SK-N-SH treated with all-trans-retinoic acid at 6 μM for 48 hours (cell line): ENCODE measurements around the gene ATRN.
"Not testable (repeated sequence)": the region's sequence is repeated elsewhere in the genome, so short reads cannot be mapped to it uniquely, and the experiment has no call there.

Source experiments
- ATAC-seq: fragments of 200-7000 bp; cut with Tn5 transposase; 3 replicates; pipeline ENCODE4 v1.9.1; 2020; ENCODE audit warnings: mild to moderate bottlenecking, moderate library complexity
- ARNTL ChIP-seq: fragments of 450-650 bp; formaldehyde crosslinking; IDR thresholded peaks from 2 replicates; pipeline ENCODE4 v1.5.0; 2020; ENCODE audit warnings: low read depth, mild to moderate bottlenecking, moderate library complexity, borderline replicate concordance
- BACH2 ChIP-seq: fragments of 250-450 bp; sonication (Bioruptor Pico); IDR thresholded peaks from 2 replicates; pipeline ENCODE4 v1.9.0; 2021; ENCODE audit warnings: mild to moderate bottlenecking, borderline replicate concordance
- CSDC2 ChIP-seq: fragments of 250-450 bp; sonication (Bioruptor Pico); IDR thresholded peaks from 2 replicates; pipeline ENCODE4 v1.5.0; 2020; ENCODE audit warnings: mild to moderate bottlenecking, moderate library complexity
- CSRNP3 ChIP-seq: fragments of 250-450 bp; sonication (Bioruptor Pico); IDR thresholded peaks from 2 replicates; pipeline ENCODE4 v1.5.1; 2021; ENCODE audit warnings: mild to moderate bottlenecking, moderate library complexity
- ESRRG ChIP-seq: fragments of 250-450 bp; sonication (Bioruptor Pico); IDR thresholded peaks from 2 replicates; pipeline ENCODE4 v1.6.1; 2021; ENCODE audit warnings: mild to moderate bottlenecking
- ISL1 ChIP-seq: fragments of 250-450 bp; sonication (Bioruptor Pico); IDR thresholded peaks from 2 replicates; pipeline ENCODE4 v2.1.2; 2022; ENCODE audit warnings: mild to moderate bottlenecking, moderate library complexity
- PPARA ChIP-seq: fragments of 250-450 bp; sonication (Bioruptor Pico); IDR thresholded peaks from 2 replicates; pipeline ENCODE4 v1.5.0; 2020; ENCODE audit warnings: mild to moderate bottlenecking, borderline replicate concordance
- RARB ChIP-seq: fragments of 250-450 bp; sonication (Bioruptor Pico); IDR thresholded peaks from 2 replicates; pipeline ENCODE4 v1.8.0; 2021; ENCODE audit warnings: mild to moderate bottlenecking, moderate library complexity
- SNAI2 ChIP-seq: fragments of 250-450 bp; sonication (Bioruptor Pico); IDR thresholded peaks from 2 replicates; pipeline ENCODE4 v1.5.0; 2020; ENCODE audit warnings: mild to moderate bottlenecking, moderate library complexity
- TCF4 ChIP-seq: fragments of 250-450 bp; sonication (Bioruptor Pico); IDR thresholded peaks from 2 replicates; pipeline ENCODE4 v1.8.0; 2021; ENCODE audit warnings: mild to moderate bottlenecking, moderate library complexity, borderline replicate concordance
- TOX ChIP-seq: fragments of 250-450 bp; sonication (Bioruptor Pico); IDR thresholded peaks from 2 replicates; pipeline ENCODE4 v1.8.0; 2021; ENCODE audit warnings: mild to moderate bottlenecking, moderate library complexity, borderline replicate concordance
- ZC3H10 ChIP-seq: fragments of 250-450 bp; sonication (Bioruptor Pico); IDR thresholded peaks from 2 replicates; pipeline ENCODE4 v1.5.1; 2021; ENCODE audit warnings: mild to moderate bottlenecking, moderate library complexity
- ZFP30 ChIP-seq: fragments of 450-650 bp; formaldehyde crosslinking; IDR thresholded peaks from 2 replicates; pipeline ENCODE4 v1.5.0; 2022; ENCODE audit warnings: mild to moderate bottlenecking, moderate library complexity
- ZNF565 ChIP-seq: fragments of 450-650 bp; formaldehyde crosslinking; conservative IDR thresholded peaks from 2 replicates; pipeline ENCODE4 v1.5.0; 2020; ENCODE audit warnings: low read depth, mild to moderate bottlenecking, moderate library complexity
- ZNF70 ChIP-seq: fragments of 450-650 bp; formaldehyde crosslinking; IDR thresholded peaks from 2 replicates; pipeline ENCODE4 v1.5.0; 2020; ENCODE audit warnings: mild to moderate bottlenecking, moderate library complexity
- ZNF8 ChIP-seq: fragments of 450-650 bp; formaldehyde crosslinking; IDR thresholded peaks from 2 replicates; pipeline ENCODE4 v1.5.0; 2020; ENCODE audit warnings: mild to moderate bottlenecking, moderate library complexity
- TF ChIP-seq, protein P1 (sequence below): fragments of 250-450 bp; sonication (Bioruptor Pico); IDR thresholded peaks from 2 replicates; pipeline ENCODE4 v1.8.0; 2020; ENCODE audit warnings: mild to moderate bottlenecking, moderate library complexity, borderline replicate concordance
- TF ChIP-seq, protein P2 (sequence below): fragments of 250-450 bp; sonication (Bioruptor Pico); IDR thresholded peaks from 2 replicates; pipeline ENCODE4 v1.5.0; 2020; ENCODE audit warnings: mild to moderate bottlenecking, moderate library complexity

The ATRN gene

GRCh38 chr20:3492669-3493068 lies 21.9 kb downstream of the ATRN start (continued):
- TF ChIP-seq CSDC2 (CRISPR knock-in tag): no peak
- no peak for TF ChIP-seq RARB (CRISPR knock-in tag)

DNA sequence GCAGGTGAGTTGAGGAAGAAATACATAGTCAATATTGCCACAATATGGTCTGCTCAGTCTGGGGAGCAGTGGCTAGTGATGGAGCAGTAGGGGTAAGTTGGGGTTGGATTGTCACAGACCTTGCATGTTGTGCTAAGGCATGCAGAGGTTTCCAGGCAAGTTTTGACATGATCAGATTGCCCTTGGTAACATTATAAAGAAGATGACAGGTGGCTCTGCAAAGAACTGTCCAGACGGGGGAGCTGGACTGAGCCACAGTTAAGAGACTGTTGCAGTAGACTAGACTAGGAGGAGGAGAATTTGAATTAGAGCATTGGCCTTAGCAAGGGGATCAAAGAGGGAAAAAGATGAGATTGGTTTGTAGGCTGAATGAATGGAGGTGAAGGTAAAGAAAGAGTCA lies 23.4 kb downstream of the ATRN start:
- TF ChIP-seq ESRRG (CRISPR knock-in tag) (no peak), PPARA (CRISPR knock-in tag) (no peak), SNAI2 (CRISPR knock-in tag) (no peak), TCF4 (CRISPR knock-in tag) (no peak), ZNF8 (no peak), ARNTL (no peak), TOX (no peak), CSRNP3 (CRISPR knock-in tag) (no peak), ZC3H10 (CRISPR knock-in tag) (no peak), ZFP30 (no peak), ZNF565 (CRISPR knock-in tag) (no peak)
- no peak for ATAC-seq

GRCh38 chr20:3502878-3503277 lies 32.1 kb downstream of the ATRN start:
- no peak for TF ChIP-seq ESRRG (CRISPR knock-in tag)
- ATAC-seq: no peak

GRCh38 chr20:3505148-3505547 lies 34.3 kb downstream of the ATRN start:
- TF ChIP-seq ZFP30 (no peak), ZNF70 (CRISPR knock-in tag) (no peak), ZC3H10 (CRISPR knock-in tag) (no peak), TCF4 (CRISPR knock-in tag) (no peak), PPARA (CRISPR knock-in tag) (no peak), ARNTL (no peak), ZNF565 (CRISPR knock-in tag) (no peak)
- TF ChIP-seq, protein P1, sequence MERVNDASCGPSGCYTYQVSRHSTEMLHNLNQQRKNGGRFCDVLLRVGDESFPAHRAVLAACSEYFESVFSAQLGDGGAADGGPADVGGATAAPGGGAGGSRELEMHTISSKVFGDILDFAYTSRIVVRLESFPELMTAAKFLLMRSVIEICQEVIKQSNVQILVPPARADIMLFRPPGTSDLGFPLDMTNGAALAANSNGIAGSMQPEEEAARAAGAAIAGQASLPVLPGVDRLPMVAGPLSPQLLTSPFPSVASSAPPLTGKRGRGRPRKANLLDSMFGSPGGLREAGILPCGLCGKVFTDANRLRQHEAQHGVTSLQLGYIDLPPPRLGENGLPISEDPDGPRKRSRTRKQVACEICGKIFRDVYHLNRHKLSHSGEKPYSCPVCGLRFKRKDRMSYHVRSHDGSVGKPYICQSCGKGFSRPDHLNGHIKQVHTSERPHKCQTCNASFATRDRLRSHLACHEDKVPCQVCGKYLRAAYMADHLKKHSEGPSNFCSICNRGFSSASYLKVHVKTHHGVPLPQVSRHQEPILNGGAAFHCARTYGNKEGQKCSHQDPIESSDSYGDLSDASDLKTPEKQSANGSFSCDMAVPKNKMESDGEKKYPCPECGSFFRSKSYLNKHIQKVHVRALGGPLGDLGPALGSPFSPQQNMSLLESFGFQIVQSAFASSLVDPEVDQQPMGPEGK (CRISPR knock-in tag): no peak

GRCh38 chr20:3509064-3509463 lies 38.2 kb downstream of the ATRN start:
- TF ChIP-seq ARNTL: no peak
- TF ChIP-seq PPARA (CRISPR knock-in tag): no peak
- TF ChIP-seq, all 23 proteins: peak for 0
- no peak for ATAC-seq

More at GRCh38 chr20:3505148-3505547, 34.3 kb downstream of the ATRN start:
- ATAC-seq: no peak

DNA sequence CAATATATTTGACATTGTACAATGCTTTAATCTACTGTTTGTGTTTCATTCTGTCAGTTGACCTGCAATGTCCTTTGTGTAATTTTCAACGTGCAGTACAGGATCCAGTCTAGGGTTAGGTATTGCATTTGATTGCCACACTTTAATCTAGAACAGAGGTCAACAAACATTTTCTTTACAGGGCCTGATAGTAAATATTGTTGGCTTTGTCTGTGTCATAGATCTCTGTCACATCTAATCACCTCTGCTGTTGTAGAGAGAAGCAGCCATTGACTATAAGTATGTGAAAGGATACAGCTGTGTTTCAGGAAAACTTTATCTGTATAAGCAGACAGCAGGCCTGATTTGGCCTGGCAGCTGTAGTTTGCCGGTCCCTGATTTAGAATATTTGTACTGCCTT lies 39.3 kb downstream of the ATRN start:
- no peak for ATAC-seq

GRCh38 chr20:3512239-3512638 lies 41.4 kb downstream of the ATRN start:
- not testable (repeated sequence) for ATAC-seq

More for the DNA sequence above, 39.3 kb downstream of the ATRN start:
- TF ChIP-seq ZNF70 (CRISPR knock-in tag): no peak
- TF ChIP-seq, protein P1 (CRISPR knock-in tag): no peak
- TF ChIP-seq, protein P2, sequence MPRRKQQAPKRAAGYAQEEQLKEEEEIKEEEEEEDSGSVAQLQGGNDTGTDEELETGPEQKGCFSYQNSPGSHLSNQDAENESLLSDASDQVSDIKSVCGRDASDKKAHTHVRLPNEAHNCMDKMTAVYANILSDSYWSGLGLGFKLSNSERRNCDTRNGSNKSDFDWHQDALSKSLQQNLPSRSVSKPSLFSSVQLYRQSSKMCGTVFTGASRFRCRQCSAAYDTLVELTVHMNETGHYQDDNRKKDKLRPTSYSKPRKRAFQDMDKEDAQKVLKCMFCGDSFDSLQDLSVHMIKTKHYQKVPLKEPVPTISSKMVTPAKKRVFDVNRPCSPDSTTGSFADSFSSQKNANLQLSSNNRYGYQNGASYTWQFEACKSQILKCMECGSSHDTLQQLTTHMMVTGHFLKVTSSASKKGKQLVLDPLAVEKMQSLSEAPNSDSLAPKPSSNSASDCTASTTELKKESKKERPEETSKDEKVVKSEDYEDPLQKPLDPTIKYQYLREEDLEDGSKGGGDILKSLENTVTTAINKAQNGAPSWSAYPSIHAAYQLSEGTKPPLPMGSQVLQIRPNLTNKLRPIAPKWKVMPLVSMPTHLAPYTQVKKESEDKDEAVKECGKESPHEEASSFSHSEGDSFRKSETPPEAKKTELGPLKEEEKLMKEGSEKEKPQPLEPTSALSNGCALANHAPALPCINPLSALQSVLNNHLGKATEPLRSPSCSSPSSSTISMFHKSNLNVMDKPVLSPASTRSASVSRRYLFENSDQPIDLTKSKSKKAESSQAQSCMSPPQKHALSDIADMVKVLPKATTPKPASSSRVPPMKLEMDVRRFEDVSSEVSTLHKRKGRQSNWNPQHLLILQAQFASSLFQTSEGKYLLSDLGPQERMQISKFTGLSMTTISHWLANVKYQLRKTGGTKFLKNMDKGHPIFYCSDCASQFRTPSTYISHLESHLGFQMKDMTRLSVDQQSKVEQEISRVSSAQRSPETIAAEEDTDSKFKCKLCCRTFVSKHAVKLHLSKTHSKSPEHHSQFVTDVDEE: no peak
- TF ChIP-seq ARNTL: no peak
- TF ChIP-seq BACH2: no peak
- no peak for TF ChIP-seq ZFP30
- TF ChIP-seq SNAI2 (CRISPR knock-in tag): no peak
- TF ChIP-seq ISL1 (CRISPR knock-in tag): no peak
- TF ChIP-seq, all 23 proteins: peak for 0
